Loucy (cell line): ENCODE measurements around the gene DRGX.

Experiments used
- EZH2phosphoT487 ChIP-seq: fragments of 200-600 bp; IDR thresholded peaks from 2 replicates; pipeline ENCODE4 v1.6.1; 2018; ENCODE audit warnings: antibody characterized with exemption, mild to moderate bottlenecking, moderate library complexity, borderline replicate concordance
- TF ChIP-seq, protein P1 (sequence below): fragments of 200-600 bp; sonication (generic); conservative IDR thresholded peaks from 2 replicates; pipeline ENCODE4 v1.5.1; 2014; ENCODE audit warnings: mild to moderate bottlenecking, antibody characterized with exemption, low read length

DNA sequence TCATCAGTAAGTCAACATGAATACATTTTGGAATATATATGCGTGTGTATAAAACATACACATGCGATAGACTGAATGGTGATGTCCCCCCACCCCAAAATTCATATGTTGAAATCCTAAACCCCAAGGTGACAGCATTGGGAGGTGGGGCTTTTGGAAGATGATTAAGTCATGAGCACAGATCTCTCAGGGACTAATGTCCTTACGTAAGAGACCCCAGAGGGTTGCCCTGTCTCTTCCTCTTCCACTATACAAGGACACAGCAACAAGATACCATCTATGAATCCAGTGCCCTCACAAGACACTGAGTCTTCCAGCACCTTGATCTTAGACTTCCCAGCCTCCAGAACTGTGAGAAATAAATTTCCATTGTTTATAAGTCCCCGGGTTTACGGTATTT lies 22.5 kb downstream of the DRGX start:
- TF ChIP-seq, protein P1, sequence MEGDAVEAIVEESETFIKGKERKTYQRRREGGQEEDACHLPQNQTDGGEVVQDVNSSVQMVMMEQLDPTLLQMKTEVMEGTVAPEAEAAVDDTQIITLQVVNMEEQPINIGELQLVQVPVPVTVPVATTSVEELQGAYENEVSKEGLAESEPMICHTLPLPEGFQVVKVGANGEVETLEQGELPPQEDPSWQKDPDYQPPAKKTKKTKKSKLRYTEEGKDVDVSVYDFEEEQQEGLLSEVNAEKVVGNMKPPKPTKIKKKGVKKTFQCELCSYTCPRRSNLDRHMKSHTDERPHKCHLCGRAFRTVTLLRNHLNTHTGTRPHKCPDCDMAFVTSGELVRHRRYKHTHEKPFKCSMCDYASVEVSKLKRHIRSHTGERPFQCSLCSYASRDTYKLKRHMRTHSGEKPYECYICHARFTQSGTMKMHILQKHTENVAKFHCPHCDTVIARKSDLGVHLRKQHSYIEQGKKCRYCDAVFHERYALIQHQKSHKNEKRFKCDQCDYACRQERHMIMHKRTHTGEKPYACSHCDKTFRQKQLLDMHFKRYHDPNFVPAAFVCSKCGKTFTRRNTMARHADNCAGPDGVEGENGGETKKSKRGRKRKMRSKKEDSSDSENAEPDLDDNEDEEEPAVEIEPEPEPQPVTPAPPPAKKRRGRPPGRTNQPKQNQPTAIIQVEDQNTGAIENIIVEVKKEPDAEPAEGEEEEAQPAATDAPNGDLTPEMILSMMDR, result no peak
- TF ChIP-seq EZH2phosphoT487, result no peak
